ENCODE results near the gene DHX15. TPM values are rescaled to one million over a fixed set of nuclear protein-coding genes. Genes with fewer than 3 reads are reported as not detected.

Gene DHX15
- total RNA-seq, 2 donors from 2014 or later = 193 to 195 TPM

GRCh38 chr4:24578364-24578763 is 6.0 kb downstream of the DHX15 start:
- H3K4me1 ChIP-seq (ENCODE audit: control insufficient read depth, insufficient read depth, low read length) = no peaks in the 10 kb centered on the region
- Mint-ChIP-seq H3K27ac (peak overlapping the region; percentile 61), H3K4me3 (no peak overlapping the region), H3K4me1 (peaks cover 52% of the 10 kb centered on the region), H3K27me3 (ENCODE audit: insufficient read depth) (no peaks in the 10 kb centered on the region), H3K36me3 (ENCODE audit: low read depth) (peaks cover 76% of the 10 kb centered on the region), H3K9me3 (no peaks in the 10 kb centered on the region)
- peaks cover 5% of the 10 kb centered on the region for H3K9me3 ChIP-seq (ENCODE audit: control insufficient read depth, low read length)
- H3K36me3 ChIP-seq (ENCODE audit: control insufficient read depth, insufficient read depth, low read length) = peaks cover 82% of the 10 kb centered on the region
- WGBS, 2 experiments (ENCODE audit: insufficient coverage in 1 of 2, insufficient read length in 1 of 2) = 86 to 95% methylated on average over 1 to 4 of the region's 4 CpGs
- H3K4me3 ChIP-seq (ENCODE audit: low read length) = peak overlapping the region; percentile 10
- H3K27me3 ChIP-seq (ENCODE audit: control insufficient read depth, insufficient read depth, low read length, poor library complexity, severe bottlenecking) = no peaks in the 10 kb centered on the region
- no peak for TF ChIP-seq CTCF (conservative IDR thresholded peaks at IDR 0.05)
- no peak overlapping the region for H3K27ac ChIP-seq (ENCODE audit: low read depth, low read length)
- DNase-seq = no peak
- H3K9ac ChIP-seq (ENCODE audit: extremely low read depth, low read length, poor library complexity, severe bottlenecking) = no peak overlapping the region

- peaks cover 38% of the 10 kb centered on the region for H3K4me1 Mint-ChIP-seq
- no peaks in the 10 kb centered on the region for H3K4me1 ChIP-seq (ENCODE audit: control insufficient read depth, insufficient read depth, low read length)
- TF ChIP-seq CTCF (conservative IDR thresholded peaks at IDR 0.05) = no peak
These were observed 8.1 kb downstream of the DHX15 start for GRCh38 chr4:24576276-24576675.

GRCh38 chr4:24574236-24574635 is 10.1 kb downstream of the DHX15 start:
- H3K4me1 ChIP-seq (ENCODE audit: control insufficient read depth, insufficient read depth, low read length) = no peaks in the 10 kb centered on the region
- H3K27ac Mint-ChIP-seq = no peak overlapping the region
- H3K9ac ChIP-seq (ENCODE audit: extremely low read depth, low read length, poor library complexity, severe bottlenecking) = no peak overlapping the region
- peaks cover 96% of the 10 kb centered on the region for H3K36me3 ChIP-seq (ENCODE audit: control insufficient read depth, insufficient read depth, low read length)
- H3K4me3 ChIP-seq (ENCODE audit: low read length) = peak overlapping the region; percentile 30
- peaks cover 35% of the 10 kb centered on the region for H3K4me1 Mint-ChIP-seq
- no peak overlapping the region for H3K4me3 Mint-ChIP-seq
- H3K36me3 Mint-ChIP-seq (ENCODE audit: low read depth) = peaks cover 90% of the 10 kb centered on the region
- DNase-seq = no peak
- no peaks in the 10 kb centered on the region for H3K27me3 ChIP-seq (ENCODE audit: control insufficient read depth, insufficient read depth, low read length, poor library complexity, severe bottlenecking)
- H3K27ac ChIP-seq (ENCODE audit: low read depth, low read length) = no peak overlapping the region
- H3K27me3 Mint-ChIP-seq (ENCODE audit: insufficient read depth) = no peaks in the 10 kb centered on the region
- H3K9me3 Mint-ChIP-seq = no peaks in the 10 kb centered on the region
- no peak for TF ChIP-seq CTCF (conservative IDR thresholded peaks at IDR 0.05)
- H3K9me3 ChIP-seq (ENCODE audit: control insufficient read depth, low read length) = peaks cover 11% of the 10 kb centered on the region

More at GRCh38 chr4:24576276-24576675, 8.1 kb downstream of the DHX15 start:
- Histone ChIP-seq H3K27ac (ENCODE audit: low read depth, low read length) (no peak overlapping the region), H3K27me3 (ENCODE audit: control insufficient read depth, insufficient read depth, low read length, poor library complexity, severe bottlenecking) (no peaks in the 10 kb centered on the region), H3K9me3 (ENCODE audit: control insufficient read depth, low read length) (peaks cover 11% of the 10 kb centered on the region), H3K36me3 (ENCODE audit: control insufficient read depth, insufficient read depth, low read length) (peaks cover 95% of the 10 kb centered on the region), H3K4me3 (ENCODE audit: low read length) (peak overlapping the region; percentile 31), H3K9ac (ENCODE audit: extremely low read depth, low read length, poor library complexity, severe bottlenecking) (no peak overlapping the region)
- WGBS, 2 experiments (ENCODE audit: insufficient coverage in 1 of 2, insufficient read length in 1 of 2) = 97% methylated on average over 17 of the region's 17 CpGs
- Mint-ChIP-seq H3K27me3 (ENCODE audit: insufficient read depth) (no peaks in the 10 kb centered on the region), H3K36me3 (ENCODE audit: low read depth) (peaks cover 86% of the 10 kb centered on the region), H3K27ac (peak overlapping the region; percentile 44), H3K9me3 (no peaks in the 10 kb centered on the region), H3K4me3 (no peak overlapping the region)
- DNase-seq = no peak
